Measurements from ENCODE around the gene RPL28.

The RPL28 gene

DNA sequence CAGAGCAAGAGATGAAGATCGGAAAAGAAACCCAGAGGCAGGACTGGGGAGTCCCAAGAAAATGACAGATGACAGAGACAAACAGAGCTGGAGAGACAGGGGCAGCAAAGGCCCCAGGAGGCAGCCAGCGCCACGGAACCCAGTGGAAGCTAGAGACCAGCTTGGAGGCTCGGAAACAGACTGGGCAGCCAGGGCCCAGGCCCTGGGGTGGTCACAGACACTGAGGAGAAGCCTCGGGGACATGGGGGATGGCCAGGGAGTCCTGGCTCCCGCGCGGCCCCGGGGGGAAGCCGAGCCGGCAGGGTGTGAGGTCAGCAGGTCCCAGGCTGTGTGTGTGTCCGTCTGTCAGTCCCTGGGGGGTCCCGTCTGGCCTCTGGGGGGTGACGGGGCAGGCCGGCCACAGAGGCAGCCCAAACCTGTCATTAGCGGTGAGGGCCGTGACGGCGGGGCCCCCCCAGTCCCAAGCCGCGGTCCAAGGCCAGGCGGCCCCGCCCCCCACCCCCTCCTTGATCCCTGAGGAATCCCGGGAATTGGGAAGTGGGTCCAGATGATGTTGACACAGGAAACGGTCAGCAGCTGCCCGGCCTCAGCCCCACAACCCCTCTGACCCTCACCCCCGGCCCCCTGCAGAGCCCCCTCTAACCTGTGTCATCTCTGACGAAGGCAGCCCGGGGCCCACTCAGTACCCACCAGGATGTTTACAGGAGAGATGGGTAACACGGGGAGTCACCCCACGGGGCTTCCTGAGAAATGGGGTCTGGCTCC lies 11.6 kb upstream of the RPL28 start:
- DNase-seq, result no peak

DNA sequence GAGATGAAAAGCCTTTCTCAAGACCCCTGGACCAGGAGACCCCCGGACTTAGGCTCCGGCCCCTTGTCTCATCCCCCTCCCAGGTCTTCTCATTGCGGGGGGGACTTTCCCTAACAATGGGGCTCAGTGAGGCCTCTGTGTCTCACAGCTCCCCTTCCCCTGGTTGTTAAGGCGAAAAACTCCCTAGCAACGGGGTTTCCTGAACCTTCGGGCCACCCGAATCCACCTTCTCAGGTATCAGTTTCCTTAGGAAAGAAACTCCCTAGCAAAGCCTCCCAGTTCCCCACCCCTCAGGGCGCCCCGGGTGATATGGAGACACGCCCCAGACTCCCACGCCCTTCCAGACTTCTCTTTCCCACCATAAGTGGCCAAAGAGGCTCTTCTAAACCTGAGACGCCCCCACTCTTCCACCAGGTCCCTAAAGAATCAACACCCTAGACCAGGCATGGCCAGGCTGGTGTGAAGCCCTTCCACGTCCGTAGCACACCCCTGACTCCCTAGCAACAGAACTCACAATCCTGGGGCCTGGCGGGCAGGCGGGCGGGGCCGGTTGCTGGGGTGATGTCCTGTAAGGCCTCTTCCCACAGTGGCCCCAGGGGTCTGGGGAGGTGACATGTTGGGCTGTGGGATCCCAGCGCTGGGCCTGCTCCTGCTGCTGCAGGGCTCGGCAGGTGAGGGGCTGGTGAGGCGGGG lies 9.3 kb upstream of the RPL28 start, which contains the start of gene TMEM190:
Gene TMEM190, plus strand, starts transcription at position 586 of the 693 bp plus-strand sequence. Its CDS starts 28 bp downstream, at position 614.
- DNase-seq, result no peak

DNA sequence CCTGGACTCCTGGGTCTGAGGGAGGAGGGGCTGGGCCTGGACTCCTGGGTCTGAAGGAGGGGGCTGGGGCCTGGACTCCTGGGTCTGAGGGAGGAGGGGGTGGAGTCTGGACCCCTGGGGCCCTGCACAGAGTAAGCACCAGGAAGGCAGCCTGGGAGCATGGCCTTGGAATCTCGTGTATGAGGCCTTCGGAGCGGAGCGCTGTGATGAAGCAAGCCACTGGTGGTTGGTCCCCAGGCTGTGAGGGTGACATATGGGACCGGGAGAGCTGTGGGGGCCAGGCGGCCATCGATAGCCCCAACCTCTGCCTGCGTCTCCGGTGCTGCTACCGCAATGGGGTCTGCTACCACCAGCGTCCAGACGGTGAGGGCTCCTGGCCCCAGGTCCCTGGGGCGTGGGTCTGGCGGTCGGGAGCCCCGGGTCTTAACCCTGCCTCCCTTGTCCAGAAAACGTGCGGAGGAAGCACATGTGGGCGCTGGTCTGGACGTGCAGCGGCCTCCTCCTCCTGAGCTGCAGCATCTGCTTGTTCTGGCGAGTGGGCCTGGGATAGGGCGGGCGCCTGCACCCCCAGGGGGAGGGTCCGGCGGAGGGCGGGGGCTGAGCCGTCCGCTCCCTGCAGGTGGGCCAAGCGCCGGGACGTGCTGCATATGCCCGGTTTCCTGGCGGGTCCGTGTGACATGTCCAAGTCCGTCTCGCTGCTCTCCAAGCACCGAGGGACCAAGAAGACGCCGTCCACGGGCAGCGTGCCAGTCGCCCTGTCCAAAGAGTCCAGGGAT lies 8.2 kb upstream of the RPL28 start:
- no peak for DNase-seq

DNA sequence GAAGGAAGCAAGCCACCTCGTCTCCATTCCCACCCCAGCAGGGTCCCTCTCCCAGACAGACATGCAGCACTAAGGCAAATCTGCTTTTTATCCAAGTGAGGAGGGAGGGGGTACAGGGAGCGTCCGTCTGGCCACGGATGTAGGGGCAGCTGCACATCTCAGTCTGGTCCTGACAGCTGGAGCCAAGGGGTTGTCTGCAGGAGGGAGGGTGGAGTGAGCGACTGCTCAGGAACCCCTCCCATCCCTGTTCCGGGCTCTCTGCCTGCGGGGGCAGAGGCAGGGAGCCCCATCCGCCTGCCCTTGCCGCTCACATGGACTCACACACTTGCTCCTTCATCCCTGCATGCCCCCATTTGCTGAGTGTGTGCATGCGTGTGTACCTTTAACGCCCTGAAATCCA lies 6.6 kb upstream of the RPL28 start:
- no peak for DNase-seq

DNA sequence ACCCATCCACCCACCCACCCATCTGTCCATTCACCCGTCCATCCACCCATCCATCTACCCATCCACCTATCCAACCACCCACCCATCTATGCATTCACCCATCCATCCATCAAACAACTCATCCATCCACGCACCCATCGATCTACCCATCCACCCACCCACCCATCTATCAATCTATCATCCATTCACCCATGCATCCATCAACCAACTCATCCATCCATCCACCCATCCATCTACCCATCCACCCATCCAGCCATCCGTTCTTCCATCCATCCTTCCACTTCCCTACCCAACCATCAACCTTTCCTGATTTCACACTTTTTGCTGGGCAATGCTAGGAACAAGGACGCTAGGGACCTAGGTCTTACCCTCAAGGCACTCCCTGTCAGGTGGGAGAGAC lies 3.7 kb upstream of the RPL28 start:
- DNase-seq, result no peak

DNA sequence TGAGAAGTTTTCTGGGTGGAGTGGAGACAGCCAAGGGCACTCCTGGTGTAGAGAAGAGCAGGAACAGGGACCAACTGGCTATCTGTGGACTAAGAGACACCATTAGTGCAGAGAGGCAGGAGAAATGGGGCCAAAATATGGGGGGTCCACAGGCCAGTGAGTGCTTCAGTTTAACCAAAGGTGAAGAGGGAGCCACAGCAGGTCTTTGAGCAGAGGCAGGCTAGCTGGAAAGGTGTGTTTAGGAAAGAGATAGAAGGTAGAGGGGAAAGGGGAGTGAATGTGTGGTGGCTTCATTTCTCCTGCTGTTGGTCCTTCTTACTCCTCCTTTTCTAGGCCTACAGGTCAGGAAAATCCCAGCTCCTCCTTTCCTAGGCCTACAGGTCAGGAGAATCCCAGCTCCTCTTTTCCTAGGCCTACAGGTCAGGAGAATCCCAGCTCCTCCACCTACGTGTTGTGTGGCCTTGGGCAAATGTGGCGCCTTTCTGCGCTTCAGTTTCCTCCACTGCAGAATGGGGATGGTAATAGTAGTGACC lies 3.1 kb upstream of the RPL28 start:
- DNase-seq, result no peak

DNA sequence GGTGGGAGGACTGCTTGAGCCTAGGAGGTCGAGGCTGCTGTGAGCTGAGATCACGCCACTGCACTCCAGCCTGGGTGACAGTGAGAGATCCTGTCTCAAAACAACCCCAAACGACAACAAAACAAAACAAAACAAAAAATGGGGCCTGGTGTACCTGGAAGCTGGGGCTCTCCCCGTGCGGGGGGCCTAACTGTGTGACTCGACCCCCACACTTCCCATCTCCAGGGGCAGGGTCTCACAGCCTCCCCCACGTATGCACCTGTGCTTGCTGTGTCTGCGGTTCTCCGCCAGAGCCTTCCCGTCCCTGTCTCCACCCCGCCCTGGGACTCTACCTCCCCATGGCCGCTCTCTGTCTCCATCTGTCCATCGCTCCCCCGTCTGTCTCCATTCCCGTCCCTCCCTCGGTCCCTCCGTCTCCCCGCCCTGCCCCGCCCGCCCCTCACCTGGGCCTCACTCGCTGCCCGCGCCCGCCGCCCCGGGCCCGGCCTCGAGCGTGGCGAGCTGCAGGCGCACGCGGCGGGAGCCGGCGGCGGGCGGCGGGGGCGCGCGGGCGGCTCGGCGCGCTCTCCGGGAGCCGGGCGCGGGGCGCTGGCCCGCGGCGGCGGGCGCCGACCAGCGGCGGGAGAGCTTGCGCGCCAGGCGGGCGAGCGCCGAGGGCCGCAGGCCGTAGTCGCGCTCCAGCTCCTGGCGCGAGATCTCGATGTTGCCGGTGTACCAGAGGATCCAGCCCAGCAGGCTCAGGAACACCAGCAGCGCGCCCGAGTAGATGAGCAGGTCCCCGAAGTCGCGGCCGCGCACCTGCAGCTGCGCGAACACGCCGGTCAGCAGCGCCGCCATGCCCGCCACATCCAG lies 2.2 kb upstream of the RPL28 start:
- no peak for DNase-seq

DNA sequence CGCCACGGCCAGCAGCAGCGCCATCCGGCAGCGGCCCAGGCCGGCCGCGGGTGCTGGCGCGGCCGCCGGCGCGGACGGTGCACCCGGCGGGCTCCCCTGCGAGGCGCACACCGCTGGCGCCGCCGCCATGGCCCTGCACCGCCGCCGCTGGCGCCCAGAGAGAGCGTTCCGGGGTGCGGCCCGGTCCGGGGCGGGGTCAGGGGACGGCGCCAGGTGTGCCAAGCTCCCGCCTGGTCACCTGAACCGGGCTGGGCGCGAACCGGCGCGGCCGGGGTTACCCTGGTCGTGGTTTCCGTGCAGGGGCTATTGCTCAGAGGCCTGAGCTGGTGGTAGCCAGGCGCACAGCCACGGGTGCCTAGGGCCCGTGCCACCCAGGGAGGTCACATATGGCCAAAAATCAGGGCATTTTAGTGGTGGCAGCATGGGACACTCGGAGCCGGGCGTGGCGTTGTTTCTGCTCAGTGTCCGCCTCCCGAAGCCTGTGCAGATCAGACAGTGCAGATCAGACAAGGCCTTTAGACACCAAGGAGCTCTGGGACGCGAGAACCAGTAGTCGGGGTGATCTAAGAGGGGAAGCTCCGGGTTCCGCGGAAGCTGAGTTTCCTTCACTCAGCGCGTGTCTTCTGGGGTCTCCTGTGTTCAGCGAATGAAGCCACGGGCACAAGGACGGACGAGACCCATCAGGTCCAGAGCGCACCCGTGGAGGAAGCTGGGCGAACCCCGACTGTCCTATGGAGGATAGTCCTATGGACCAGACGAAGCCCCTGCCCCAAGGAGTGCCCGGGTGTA lies 1.4 kb upstream of the RPL28 start, which contains the start of gene TMEM238:
Gene TMEM238, minus strand, starts transcription at position 162 of the 789 bp plus-strand sequence. Its CDS starts 33 bp downstream, at position 129.
- DNase-seq, result no peak

GRCh38 chr19:55384920-55385723 lies 610 bp upstream of the RPL28 start:
- peak; percentile 85 to 91 (median 88) for DNase-seq

DNA sequence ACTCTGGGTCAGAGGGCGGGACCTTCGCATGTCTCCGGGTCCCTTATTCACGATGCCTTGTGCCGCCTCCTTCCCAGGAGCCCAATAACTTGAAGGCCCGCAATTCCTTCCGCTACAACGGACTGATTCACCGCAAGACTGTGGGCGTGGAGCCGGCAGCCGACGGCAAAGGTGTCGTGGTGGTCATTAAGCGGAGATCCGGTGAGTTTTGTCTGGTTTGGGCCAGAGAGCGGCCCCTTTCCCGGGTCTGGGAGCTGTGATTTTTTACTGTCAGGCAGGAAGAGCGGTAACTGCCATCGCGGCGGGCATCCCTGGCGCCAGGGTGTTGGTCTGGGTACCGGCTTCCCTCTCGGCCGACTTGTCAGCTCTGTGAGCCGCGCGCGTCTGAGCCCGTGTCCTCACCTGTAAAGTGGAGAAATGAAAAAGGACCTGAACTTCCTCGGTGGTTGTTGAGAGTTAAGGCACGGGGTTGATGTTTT lies 800 bp downstream of the RPL28 start:
- DNase-seq, result no peak

- DNase-seq, result no peak
Measured at GRCh38 chr19:55387736-55388497, 2.2 kb downstream of the RPL28 start.

DNA sequence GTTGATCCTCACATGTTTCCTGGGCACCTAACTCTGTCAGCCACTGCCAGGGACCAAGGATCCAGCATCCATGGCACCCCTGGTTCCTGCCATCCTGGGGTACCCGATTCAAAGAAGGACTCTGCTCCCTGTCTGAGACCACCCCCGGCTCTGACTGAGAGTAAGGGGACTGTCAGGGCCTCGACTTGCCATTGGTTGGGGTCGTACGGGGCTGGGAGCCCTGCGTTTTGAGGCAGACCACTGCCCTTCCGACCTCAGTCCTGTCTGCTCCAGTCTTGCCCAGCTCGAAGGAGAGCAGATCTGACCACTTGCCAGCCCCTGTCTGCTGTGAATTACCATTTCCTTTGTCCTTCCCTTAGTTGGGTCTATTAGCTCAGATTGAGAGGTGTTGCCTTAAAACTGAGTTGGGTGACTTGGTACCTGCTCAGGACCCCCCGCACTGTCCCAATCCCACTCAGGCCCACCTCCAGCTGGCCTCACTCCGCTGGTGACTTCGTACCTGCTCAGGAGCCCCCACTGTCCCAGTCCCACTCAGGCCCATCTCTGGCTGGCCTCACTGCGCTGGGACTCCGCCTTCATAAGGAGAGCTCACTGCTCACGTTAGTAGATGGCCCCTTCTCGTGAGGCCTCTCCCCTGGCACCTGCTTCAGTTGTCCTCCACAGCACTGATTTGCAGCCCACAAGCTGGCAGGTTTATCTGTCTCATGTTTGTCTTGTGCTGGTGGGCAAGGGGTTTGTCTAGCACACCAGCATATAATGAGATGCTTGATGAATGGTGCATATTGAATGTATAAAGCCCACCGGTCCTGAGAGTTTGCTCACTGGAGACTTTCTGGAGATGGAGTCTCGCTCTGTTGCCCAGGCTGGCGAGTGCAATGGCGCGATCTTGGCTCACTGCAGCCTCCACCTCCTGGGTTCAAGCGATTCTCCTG lies 3.9 kb downstream of the RPL28 start:
- DNase-seq, result no peak

DNA sequence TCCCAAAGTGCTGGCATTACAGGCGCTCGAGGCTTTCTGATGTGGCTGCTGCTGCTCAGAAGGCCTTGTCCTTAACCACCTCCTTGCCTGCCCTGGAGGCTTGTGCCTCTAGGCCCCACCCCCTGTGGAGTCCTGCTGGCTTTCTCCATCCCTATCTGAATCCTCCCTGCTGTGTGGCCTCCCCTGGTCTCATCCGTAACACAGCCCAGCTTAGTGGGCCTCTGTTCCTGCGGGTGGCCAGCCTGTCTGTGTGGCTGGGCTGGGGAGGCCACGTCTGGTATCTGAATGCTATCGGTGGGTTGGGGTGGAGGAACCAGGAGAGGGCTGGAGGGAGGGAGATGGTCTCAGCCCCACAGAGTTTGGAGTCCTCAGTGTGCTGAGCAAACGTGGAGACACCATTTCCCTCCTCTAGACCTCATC lies 4.7 kb downstream of the RPL28 start:
- no peak for DNase-seq

DNA sequence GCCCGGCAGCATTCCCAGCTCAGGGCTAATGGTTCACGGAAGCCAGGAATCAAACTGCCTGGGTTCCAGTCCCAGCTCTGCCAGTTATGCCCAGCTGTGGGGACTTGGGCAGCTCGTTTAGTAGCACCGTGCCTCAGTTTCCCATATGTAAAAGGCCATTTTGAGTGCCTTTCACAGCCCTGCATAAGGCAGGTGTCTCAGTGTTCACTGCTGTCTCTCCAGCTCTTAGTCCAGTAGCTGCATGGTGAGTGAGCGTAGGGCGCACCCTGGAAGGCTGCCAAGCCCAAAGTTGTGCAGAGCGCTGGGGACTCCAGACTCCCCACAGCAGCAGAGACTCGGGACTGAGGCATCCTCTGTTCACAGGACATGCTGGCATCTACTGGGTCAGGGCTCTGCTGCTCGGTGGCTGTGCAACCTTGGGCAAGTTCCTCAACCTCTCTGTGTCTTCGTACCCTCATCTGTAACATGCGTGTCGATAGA lies 5.5 kb downstream of the RPL28 start:
- no peak for DNase-seq

DNA sequence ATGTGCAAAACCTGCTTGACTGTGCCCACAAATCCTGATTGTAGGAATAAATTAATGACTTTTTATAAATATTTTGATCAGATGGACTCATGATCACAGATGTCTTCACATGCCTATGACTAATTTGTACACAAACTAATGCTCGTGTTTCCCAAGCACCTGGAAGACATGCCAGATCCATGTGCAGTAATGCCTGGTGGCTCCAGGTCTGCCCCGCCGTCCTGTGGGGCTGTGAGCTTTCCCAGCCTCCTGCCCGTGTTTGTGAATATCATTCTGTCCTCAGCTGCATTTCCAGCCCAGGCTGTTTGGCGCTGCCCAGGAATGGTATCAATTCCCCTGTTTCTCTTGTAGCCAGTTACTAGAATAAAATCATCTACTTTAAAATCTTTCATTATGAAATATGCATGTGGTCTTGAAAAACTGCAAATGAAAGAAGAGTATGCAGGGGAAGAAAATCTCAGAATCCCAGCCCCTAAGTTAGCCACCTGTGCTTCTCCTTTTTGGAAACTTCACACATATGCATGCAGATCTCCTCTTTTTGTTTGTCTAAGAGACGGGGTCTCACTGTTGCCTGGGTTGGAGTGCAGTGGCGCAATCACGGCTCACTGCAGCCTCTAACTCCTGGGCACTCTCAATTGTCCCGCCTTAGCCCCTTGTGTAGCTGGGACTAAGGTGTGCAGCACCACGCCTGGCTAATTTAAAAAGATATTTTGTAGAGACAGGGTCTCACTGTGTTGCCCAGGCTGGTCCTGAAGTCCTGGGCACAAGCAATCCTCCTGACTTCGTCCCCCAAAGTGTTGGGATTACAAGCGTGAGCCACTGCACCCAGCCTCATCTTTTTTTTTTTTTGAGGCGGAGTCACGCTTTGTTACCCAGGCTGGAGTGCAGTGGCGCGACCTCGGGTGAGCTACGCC lies 6.2 kb downstream of the RPL28 start:
- DNase-seq, result no peak

DNA sequence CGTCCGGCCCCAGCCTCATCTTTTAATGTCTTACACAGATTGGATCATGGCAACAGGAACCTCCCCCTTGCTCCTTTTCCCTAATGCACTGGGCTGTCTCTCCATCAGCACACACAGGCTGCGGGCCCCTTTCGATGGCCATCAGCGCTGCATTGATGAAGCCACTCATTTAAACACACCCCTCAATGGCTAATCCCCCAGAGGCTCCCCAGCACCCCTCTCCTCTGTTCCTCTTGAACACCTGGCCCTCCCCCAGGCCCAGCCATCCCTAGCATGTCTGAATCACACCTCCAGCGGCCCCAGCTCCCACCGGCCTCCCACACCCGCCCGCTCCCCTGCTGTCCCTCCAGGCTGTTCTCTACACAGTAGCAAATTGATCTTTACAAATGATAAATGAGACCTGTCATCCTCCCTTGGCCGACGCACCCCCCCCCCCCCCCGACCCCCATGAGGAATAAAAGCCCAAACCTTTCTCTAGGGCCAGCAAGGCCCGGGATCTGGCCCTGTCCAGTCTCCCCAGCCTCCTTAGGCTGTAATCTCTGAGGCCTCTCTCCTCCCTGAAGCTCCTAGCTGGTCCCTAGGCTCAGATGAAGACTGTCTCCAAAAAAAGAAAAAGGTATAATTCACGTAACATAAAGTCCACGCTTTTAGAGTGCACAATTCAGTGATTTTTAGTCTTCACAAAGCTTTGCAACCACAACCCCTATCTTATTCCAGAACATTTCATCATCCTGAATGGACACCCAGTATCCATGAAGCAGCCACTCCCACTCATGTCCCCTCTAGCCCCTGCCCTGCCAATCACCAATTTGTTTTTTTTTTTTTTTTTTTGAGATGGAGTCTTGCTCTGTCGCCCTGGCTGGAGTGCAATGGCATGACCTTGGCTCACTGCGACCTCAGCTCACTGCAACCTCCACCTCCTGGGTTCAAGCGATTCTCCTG lies 7.4 kb downstream of the RPL28 start:
- DNase-seq, result no peak
